Epithelial cell of proximal tubule (primary cell): ENCODE measurements around the gene ZNF280A. TPM values are rescaled to one million over a fixed set of nuclear protein-coding genes. Genes with fewer than 3 reads are reported as not detected.

Experiments used
- DNase-seq: peaks from one replicate; pipeline ENCODE4 v3.0.0-alpha.2; 2011; ENCODE audit warnings: low read depth
- H3K4me3 ChIP-seq: 2 replicates; pipeline ENCODE4 v1.5.1; 2011; ENCODE audit warnings: low read depth, mild to moderate bottlenecking, low read length
- total RNA-seq: library from RNA; depleted of rRNA; stranded (reverse); fragments of >200 nt; gene quantifications from 2 replicates; pipeline ENCODE4 v1.2.3, GENCODE V29; 2015
- TF ChIP-seq, protein P1 (sequence below): conservative IDR thresholded peaks from 2 replicates; pipeline ENCODE4 v1.5.1; 2012; ENCODE audit warnings: low read depth, mild to moderate bottlenecking, low read length

Gene ZNF280A
- total RNA-seq, 1 donor from 2014 or later, result not detected

DNA sequence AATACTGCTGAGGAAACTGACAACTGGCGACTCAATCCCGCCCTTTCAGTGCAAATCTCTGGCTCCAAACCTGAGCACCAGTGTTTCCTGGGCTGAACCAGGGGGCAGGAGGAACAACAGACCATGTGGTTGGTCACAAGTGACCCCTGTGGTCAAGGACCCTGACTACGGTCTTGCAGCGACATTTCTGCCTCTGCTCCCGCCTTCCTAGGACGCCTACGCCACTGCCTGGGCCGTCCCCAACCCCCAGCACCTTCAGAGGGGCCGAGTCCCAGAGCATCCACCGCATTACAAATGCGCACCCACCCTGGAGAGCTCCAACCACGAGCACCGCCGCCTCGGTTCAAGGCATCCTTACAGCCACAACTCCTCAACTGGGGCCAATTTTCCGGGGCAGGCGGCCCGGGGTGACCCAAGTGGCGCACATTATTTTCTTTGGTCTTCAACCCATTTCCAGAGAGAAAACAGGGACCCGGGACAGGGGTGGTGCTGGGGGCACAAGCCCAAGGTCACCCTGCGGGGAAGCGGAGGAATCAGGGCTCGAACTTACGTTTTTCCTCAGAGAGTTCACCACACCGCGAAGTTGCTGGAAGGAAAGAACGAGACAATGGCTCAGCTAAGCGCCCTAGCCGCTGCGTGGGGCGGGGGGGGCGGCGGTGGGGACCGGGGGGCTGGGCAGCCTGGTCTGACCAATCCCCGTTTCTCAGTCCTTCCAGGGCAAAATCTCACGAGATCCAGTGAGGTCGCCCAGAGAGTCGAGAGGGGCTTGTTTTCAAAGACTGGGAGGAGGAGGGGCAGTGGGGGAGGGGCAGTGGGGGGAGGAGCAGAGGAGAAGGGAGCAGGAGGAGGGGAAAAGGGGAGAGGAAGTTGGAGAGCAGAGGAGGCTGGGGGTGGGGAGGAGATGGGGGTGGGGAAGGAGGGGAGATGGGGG lies 37.2 kb upstream of the ZNF280A start:
- TF ChIP-seq, protein P1, sequence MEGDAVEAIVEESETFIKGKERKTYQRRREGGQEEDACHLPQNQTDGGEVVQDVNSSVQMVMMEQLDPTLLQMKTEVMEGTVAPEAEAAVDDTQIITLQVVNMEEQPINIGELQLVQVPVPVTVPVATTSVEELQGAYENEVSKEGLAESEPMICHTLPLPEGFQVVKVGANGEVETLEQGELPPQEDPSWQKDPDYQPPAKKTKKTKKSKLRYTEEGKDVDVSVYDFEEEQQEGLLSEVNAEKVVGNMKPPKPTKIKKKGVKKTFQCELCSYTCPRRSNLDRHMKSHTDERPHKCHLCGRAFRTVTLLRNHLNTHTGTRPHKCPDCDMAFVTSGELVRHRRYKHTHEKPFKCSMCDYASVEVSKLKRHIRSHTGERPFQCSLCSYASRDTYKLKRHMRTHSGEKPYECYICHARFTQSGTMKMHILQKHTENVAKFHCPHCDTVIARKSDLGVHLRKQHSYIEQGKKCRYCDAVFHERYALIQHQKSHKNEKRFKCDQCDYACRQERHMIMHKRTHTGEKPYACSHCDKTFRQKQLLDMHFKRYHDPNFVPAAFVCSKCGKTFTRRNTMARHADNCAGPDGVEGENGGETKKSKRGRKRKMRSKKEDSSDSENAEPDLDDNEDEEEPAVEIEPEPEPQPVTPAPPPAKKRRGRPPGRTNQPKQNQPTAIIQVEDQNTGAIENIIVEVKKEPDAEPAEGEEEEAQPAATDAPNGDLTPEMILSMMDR, result no peak
- DNase-seq, result no peak
- no peak overlapping the region for H3K4me3 ChIP-seq

DNA sequence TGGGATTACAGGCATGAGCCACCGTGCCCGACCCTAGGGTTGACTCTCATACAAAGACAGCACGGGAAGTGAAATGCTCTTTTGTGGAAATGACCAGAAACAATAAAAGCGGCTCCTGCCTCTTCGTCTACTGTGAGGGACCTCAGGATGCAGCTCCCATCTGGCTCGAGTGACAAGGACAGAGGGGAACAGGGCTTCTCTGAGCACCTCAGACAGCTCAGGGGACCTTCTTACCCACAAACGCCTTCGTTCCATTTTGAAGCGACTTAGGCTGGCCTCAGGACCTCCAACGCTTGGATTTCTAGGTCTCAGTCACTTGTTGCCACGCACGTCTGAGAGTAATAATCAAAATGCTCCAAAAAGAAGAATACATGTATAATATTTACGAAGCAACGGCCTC lies 36.5 kb upstream of the ZNF280A start:
- DNase-seq, result no peak
- TF ChIP-seq, protein P1, result no peak
- H3K4me3 ChIP-seq, result no peak overlapping the region

DNA sequence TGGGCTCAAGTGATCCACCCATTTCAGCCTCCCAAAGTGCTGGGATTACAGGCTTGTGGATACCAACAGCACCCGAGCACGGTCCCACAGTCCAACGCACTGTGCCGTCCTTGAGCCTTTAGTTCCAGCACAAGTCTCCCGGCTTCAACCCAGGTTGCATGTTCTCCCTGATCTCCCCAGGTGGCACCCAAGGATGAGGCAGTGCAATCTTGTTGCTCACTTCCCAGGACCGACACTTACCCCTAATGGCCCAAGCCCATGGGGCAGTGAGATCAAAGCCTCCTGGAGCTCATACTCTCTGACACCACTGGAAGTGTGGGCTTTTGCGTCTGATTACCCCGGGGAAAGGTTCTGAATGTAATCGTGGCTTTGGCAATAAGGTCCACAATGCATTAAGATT lies 35.5 kb upstream of the ZNF280A start:
- TF ChIP-seq, protein P1, result no peak
- no peak for DNase-seq
- no peak overlapping the region for H3K4me3 ChIP-seq

DNA sequence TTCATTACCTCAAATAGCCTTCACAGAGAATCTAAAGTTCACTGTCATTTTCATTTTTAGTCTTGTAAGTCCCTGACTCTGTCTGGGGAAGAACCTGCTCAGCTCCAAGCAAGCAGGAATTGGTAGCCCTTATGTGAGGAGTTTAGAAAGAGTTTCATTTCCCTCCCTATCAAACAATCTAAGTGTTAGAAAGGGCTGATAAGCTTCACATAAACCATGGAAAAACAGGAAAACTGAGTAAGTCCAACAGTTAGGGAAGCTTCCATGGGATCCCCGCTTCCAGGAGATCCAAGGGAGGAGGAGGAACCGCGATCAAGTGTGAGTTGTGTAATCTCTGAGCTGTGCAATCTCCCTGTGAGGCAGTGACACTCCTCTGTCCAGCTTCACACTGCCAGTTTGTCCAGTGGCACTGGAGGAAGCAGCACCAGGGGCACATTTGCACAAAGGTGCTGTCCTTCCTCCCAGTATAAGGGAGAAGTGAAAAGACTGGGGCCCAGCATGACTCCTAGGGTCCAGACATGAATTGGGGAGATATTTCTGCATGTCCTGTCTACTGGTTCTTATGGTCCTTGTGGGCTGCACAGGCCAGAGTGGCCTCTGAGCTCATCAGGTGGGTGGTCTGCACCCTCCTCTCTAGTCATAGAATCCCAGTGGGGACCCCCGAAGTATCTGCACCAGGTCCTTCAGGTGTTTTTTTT lies 34.7 kb upstream of the ZNF280A start:
- TF ChIP-seq, protein P1, result no peak
- DNase-seq, result no peak

DNA sequence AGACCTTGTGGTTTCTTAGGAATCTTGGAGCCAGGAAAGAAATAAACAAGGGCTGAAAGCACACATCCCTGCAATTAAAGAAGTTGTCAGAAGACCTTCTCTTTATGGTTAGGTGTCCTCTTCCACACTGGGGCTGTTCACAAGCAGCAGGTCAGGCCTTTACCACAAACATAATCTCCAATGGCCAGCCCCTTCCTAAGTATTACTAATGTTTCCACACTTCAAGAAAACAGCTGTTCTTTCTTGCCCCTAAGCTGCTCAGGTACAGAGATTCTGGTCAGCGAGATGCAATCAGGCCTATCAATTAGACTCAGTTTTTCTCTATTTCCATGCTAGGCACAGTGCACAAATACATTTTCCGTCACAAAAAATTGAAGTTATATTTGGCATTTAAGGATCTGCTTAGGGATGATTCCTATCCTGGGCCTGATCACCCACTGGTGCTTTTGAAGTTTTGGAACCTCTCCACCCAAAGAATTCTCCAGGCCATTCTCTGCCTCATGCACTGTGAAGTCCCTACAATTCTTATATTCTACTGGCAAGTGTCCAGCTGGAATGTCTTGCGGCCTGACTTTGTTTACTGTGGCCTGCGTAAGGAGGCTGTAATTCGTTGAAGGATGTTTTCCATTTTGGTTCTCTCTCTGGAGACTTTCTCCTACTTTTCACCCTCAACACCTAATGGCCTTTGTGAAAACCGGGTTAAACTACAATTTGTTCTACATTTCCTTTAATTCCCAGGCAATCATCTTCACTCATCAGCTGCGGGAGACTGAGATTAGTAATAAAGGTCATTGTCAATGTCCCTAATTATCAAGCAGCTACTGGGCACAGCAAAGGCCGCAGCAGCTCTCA lies 33.9 kb upstream of the ZNF280A start:
- no peak overlapping the region for H3K4me3 ChIP-seq
- DNase-seq, result no peak
- TF ChIP-seq, protein P1, result no peak

More for the DNA sequence above, 34.7 kb upstream of the ZNF280A start:
- H3K4me3 ChIP-seq, result no peak overlapping the region

DNA sequence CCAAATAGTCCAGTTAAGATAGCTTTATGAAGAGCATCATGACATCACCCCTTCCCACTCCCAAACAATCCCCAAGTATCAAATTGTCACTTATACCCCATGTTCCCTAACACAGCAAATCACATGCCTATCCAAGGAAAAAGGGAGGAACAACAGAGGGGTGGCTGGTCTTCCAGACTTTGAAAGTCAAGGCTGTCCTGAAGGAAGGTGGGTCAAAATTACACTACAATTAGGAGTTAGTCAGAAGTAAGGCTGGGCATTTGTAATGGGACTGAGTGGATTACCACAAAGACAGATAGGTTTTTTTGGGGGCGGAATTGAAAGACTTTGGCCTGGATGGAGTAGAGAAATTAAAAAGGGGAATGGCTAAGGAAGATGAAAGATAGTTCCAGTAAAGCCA lies 33.1 kb upstream of the ZNF280A start:
- H3K4me3 ChIP-seq, result no peak overlapping the region
- DNase-seq, result no peak
- TF ChIP-seq, protein P1, result no peak
